Retina (tissue), 1 donor: ENCODE results near the gene APOLD1.
"Not testable (repeated sequence)": the region's sequence is repeated elsewhere in the genome, so short reads cannot be mapped to it uniquely, and the experiment has no call there.

Source experiments
- DNase-seq: peaks from one replicate; pipeline ENCODE4 v3.0.0-alpha.2; 2016

The APOLD1 gene

GRCh38 chr12:12784911-12785814 is at the start of gene APOLD1:
TSS of gene APOLD1 (plus strand) at chr12:12785659. CDS start at chr12:12785692, 33 bp downstream.
- DNase-seq, result peak; percentile 20

- peak; percentile 45 for DNase-seq
Measured at GRCh38 chr12:12736759-12737676, 48.4 kb upstream of the APOLD1 start.

- not testable (repeated sequence) for DNase-seq
Measured at GRCh38 chr12:12738152-12738551, 47.3 kb upstream of the APOLD1 start.

- no peak for DNase-seq
Measured at GRCh38 chr12:12741660-12742059, 43.8 kb upstream of the APOLD1 start.

GRCh38 chr12:12744546-12745305 is 40.7 kb upstream of the APOLD1 start:
- DNase-seq, result no peak

GRCh38 chr12:12745576-12746211 is 39.8 kb upstream of the APOLD1 start:
- DNase-seq, result no peak

- DNase-seq, result no peak
Measured at GRCh38 chr12:12747278-12747677, 38.2 kb upstream of the APOLD1 start.

- DNase-seq, result no peak
Measured at GRCh38 chr12:12748044-12748443, 37.4 kb upstream of the APOLD1 start.

GRCh38 chr12:12749433-12749832 is 36.0 kb upstream of the APOLD1 start:
- no peak for DNase-seq

GRCh38 chr12:12755923-12756322 is 29.5 kb upstream of the APOLD1 start:
- DNase-seq, result no peak

GRCh38 chr12:12757121-12757520 is 28.3 kb upstream of the APOLD1 start:
- no peak for DNase-seq

- no peak for DNase-seq
Measured at GRCh38 chr12:12759234-12759915, 26.1 kb upstream of the APOLD1 start.

GRCh38 chr12:12764824-12765223 is 20.6 kb upstream of the APOLD1 start:
- DNase-seq, result no peak

- no peak for DNase-seq
Measured at GRCh38 chr12:12770262-12770661, 15.2 kb upstream of the APOLD1 start.

- DNase-seq, result no peak
Measured at GRCh38 chr12:12774791-12775190, 10.7 kb upstream of the APOLD1 start.

GRCh38 chr12:12776261-12776660 is 9.2 kb upstream of the APOLD1 start:
- no peak for DNase-seq

GRCh38 chr12:12777092-12777491 is 8.4 kb upstream of the APOLD1 start:
- no peak for DNase-seq

GRCh38 chr12:12779007-12779406 is 6.5 kb upstream of the APOLD1 start:
- DNase-seq, result no peak

- no peak for DNase-seq
Measured at GRCh38 chr12:12779529-12779928, 5.9 kb upstream of the APOLD1 start.

GRCh38 chr12:12784116-12784515 is 1.3 kb upstream of the APOLD1 start:
- no peak for DNase-seq

GRCh38 chr12:12786351-12786705 is 869 bp downstream of the APOLD1 start:
- no peak for DNase-seq
